Loucy (cell line): ENCODE measurements around the gene CDH26.

Source experiments
- H2AFZ ChIP-seq: fragments of 200-600 bp; sonication (generic); 2 replicates; pipeline ENCODE4 v1.6.0; 2016; ENCODE audit warnings: antibody characterized with exemption, mild to moderate bottlenecking, low read length, moderate library complexity
- H3F3A ChIP-seq: fragments of 200-600 bp; 2 replicates; pipeline ENCODE4 v1.6.0; 2016; ENCODE audit warnings: antibody characterized with exemption, low read depth, mild to moderate bottlenecking
- H3K27me3 ChIP-seq: fragments of 200-600 bp; sonication (generic); 2 replicates; pipeline ENCODE4 v1.6.1; 2014; ENCODE audit warnings: low read length, mild to moderate bottlenecking; ENCODE audit not compliant: insufficient read depth, poor library complexity, severe bottlenecking
- H3K36me3 ChIP-seq: fragments of 200-600 bp; sonication (generic); 2 replicates; pipeline ENCODE4 v1.6.1; 2016; ENCODE audit warnings: low read length; ENCODE audit not compliant: insufficient read depth
- H3K4me1 ChIP-seq: fragments of 200-600 bp; sonication (generic); 2 replicates; pipeline ENCODE4 v1.5.1; 2014; ENCODE audit warnings: low read length, mild to moderate bottlenecking; ENCODE audit not compliant: insufficient read depth, poor library complexity, severe bottlenecking
- H3K4me2 ChIP-seq: fragments of 200-600 bp; sonication (generic); 2 replicates; pipeline ENCODE4 v1.6.0; 2014; ENCODE audit warnings: antibody characterized with exemption, low read length, low read depth, mild to moderate bottlenecking; ENCODE audit not compliant: poor library complexity, severe bottlenecking
- H3K4me3 ChIP-seq: fragments of 200-600 bp; sonication (generic); 2 replicates; pipeline ENCODE4 v1.5.1; 2014; ENCODE audit warnings: low read length, mild to moderate bottlenecking, mixed read lengths; ENCODE audit not compliant: poor library complexity, severe bottlenecking
- H3K79me2 ChIP-seq: fragments of 200-600 bp; sonication (generic); 2 replicates; pipeline ENCODE4 v1.6.1; 2014; ENCODE audit warnings: low read length; ENCODE audit not compliant: insufficient read depth
- H3K9ac ChIP-seq: fragments of 200-600 bp; sonication (generic); 2 replicates; pipeline ENCODE4 v1.6.0; 2014; ENCODE audit warnings: mild to moderate bottlenecking, low read depth, low read length, moderate library complexity; ENCODE audit not compliant: poor library complexity, severe bottlenecking
- H3K9me2 ChIP-seq: fragments of 200-600 bp; sonication (generic); replicated peaks from 2 replicates; pipeline ENCODE4 v1.6.1; 2016; ENCODE audit warnings: low read depth, low read length, mixed read lengths
- H3K9me3 ChIP-seq: fragments of 200-600 bp; sonication (generic); 2 replicates; pipeline ENCODE4 v1.6.1; 2014; ENCODE audit warnings: mild to moderate bottlenecking, antibody characterized with exemption, low read length, low read depth; ENCODE audit not compliant: insufficient read depth
- H4K20me1 ChIP-seq: fragments of 200-600 bp; sonication (generic); 2 replicates; pipeline ENCODE4 v1.6.0; 2014; ENCODE audit warnings: antibody characterized with exemption, low read length, mild to moderate bottlenecking; ENCODE audit not compliant: insufficient read depth, poor library complexity, severe bottlenecking
- EZH2phosphoT487 ChIP-seq: fragments of 200-600 bp; IDR thresholded peaks from 2 replicates; pipeline ENCODE4 v1.6.1; 2018; ENCODE audit warnings: antibody characterized with exemption, mild to moderate bottlenecking, moderate library complexity, borderline replicate concordance
- TF ChIP-seq, protein P1 (sequence below): fragments of 200-600 bp; sonication (generic); conservative IDR thresholded peaks from 2 replicates; pipeline ENCODE4 v1.5.1; 2014; ENCODE audit warnings: mild to moderate bottlenecking, antibody characterized with exemption, low read length

The CDH26 gene

DNA sequence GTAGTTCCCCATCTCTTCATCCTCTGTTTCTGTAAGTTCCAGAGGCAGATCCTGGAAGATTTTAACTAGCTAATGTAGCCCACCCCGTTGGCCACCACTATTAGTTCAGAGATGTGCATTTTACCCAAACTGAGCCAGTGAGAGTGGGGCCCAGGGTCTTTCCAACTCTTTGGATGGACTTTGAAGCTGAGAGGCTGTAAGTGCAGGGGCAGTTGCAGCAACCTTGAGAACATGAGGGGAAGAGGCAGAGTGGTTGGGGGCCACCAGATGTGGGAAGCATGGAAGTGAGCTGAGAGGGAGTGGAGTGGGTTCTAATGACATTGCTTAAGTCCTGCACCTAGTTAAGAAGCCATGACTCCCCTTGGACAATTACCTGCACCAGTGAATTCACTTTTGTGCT lies 72.2 kb downstream of the CDH26 start:
- no peaks in the 10 kb centered on the region for H3F3A ChIP-seq
- H3K9me2 ChIP-seq = no peaks in the 10 kb centered on the region
- TF ChIP-seq, protein P1, sequence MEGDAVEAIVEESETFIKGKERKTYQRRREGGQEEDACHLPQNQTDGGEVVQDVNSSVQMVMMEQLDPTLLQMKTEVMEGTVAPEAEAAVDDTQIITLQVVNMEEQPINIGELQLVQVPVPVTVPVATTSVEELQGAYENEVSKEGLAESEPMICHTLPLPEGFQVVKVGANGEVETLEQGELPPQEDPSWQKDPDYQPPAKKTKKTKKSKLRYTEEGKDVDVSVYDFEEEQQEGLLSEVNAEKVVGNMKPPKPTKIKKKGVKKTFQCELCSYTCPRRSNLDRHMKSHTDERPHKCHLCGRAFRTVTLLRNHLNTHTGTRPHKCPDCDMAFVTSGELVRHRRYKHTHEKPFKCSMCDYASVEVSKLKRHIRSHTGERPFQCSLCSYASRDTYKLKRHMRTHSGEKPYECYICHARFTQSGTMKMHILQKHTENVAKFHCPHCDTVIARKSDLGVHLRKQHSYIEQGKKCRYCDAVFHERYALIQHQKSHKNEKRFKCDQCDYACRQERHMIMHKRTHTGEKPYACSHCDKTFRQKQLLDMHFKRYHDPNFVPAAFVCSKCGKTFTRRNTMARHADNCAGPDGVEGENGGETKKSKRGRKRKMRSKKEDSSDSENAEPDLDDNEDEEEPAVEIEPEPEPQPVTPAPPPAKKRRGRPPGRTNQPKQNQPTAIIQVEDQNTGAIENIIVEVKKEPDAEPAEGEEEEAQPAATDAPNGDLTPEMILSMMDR = no peak
- no peak for TF ChIP-seq EZH2phosphoT487
- no peak overlapping the region for H3K4me2 ChIP-seq
- no peaks in the 10 kb centered on the region for H3K79me2 ChIP-seq
- H3K4me1 ChIP-seq = no peaks in the 10 kb centered on the region
- no peak overlapping the region for H3K9ac ChIP-seq
- H2AFZ ChIP-seq = no peak overlapping the region
- no peaks in the 10 kb centered on the region for H3K27me3 ChIP-seq
- no peaks in the 10 kb centered on the region for H4K20me1 ChIP-seq
- H3K4me3 ChIP-seq = no peak overlapping the region
- H3K9me3 ChIP-seq = no peaks in the 10 kb centered on the region
- no peaks in the 10 kb centered on the region for H3K36me3 ChIP-seq

DNA sequence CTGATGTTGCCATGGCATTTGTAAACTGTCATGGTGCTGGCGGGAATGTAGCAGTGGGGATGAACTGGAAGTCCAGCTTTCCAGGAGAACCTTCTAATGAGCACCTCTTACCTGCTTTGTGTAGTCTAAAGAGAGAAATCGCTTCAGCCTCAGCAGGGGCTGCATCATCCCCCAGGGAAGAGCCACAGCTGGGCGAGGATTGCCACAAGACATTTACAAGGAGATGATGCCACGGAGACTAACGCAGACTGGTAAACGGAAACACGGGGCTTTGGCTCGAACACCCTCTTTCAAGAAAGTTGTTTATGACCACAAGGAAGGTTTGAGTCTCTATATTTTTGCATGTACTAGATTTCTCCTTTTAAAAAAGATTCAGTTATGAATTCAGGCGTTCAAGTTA lies 72.9 kb downstream of the CDH26 start:
- H3K27me3 ChIP-seq = no peaks in the 10 kb centered on the region
- H3K79me2 ChIP-seq = no peaks in the 10 kb centered on the region
- no peaks in the 10 kb centered on the region for H3F3A ChIP-seq
- H2AFZ ChIP-seq = no peak overlapping the region
- H3K9ac ChIP-seq = no peak overlapping the region
- TF ChIP-seq, protein P1 = no peak
- no peak for TF ChIP-seq EZH2phosphoT487
- no peak overlapping the region for H3K4me3 ChIP-seq
- no peaks in the 10 kb centered on the region for H3K9me3 ChIP-seq
- no peaks in the 10 kb centered on the region for H3K4me1 ChIP-seq
- no peak overlapping the region for H3K4me2 ChIP-seq
- no peaks in the 10 kb centered on the region for H4K20me1 ChIP-seq
- H3K9me2 ChIP-seq = no peaks in the 10 kb centered on the region
- no peaks in the 10 kb centered on the region for H3K36me3 ChIP-seq

DNA sequence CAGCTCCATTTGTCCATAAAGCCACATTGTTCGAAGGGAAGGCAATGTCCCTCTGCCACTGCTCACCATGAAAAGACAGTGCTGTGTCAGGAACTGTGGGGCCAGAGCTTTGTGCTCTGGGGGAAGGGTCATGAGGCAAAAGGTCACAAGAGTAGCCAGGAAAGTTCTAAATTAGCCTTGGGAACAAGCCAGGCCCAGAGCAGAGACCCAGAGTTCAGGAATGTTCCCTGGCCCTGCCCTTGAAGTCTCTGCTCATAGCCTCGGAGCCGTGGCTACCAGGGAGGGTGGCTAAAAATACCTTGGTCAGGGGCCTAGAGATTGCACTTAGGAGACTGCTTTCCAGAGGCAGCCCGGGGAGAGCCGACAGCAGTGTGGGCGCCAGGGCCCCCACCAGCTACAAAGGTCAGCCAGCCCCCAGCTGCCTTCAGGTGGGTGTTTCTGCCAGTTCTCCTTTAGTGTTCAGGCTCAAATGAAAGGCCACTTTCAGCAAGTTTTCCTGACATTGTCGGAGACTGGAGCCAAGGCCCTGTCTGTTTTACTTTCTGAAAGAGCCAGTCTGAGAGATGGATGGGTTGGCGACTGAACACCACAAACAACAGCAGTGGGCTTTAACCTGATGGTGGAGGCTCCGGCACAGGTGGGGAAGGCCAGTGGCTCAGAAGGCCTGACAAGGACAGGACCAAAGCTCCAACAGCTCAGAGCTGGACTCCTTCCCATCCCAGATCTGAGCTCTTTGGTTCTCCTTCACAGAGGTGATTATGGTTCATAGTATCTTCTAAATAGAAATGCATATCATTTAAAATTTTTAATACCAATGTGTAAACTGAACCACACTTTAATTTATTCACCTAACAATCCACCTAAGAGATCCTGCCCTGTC lies 76.2 kb downstream of the CDH26 start:
- Histone ChIP-seq H3K4me3 (no peak overlapping the region), H3K27me3 (no peaks in the 10 kb centered on the region), H3F3A (no peaks in the 10 kb centered on the region), H3K9ac (no peak overlapping the region), H3K9me2 (no peaks in the 10 kb centered on the region), H3K79me2 (no peaks in the 10 kb centered on the region), H4K20me1 (no peaks in the 10 kb centered on the region), H3K36me3 (no peaks in the 10 kb centered on the region), H3K9me3 (no peaks in the 10 kb centered on the region), H3K4me2 (no peak overlapping the region), H3K4me1 (no peaks in the 10 kb centered on the region), H2AFZ (no peak overlapping the region)
- TF ChIP-seq EZH2phosphoT487 = no peak
- TF ChIP-seq, protein P1 = no peak
